A549 (cell line): ENCODE results near the gene BCOR.

Experiments used
- CTCF ChIP-seq: fragments of >200 bp; sonication (Bioruptor Twin); formaldehyde crosslinking; IDR thresholded peaks from 3 replicates; pipeline ENCODE4 v1.5.1; 2016
- HDAC2 ChIP-seq: fragments of 200-600 bp; sonication (generic); IDR thresholded peaks from 2 replicates; pipeline ENCODE4 v1.6.1; 2016
- POLR2A ChIP-seq: IDR thresholded peaks from 2 replicates; pipeline ENCODE4 v1.6.1; 2012; ENCODE audit warnings: mild to moderate bottlenecking, low read length
- REST ChIP-seq: fragments of 200-600 bp; sonication (generic); IDR thresholded peaks from 2 replicates; pipeline ENCODE4 v1.6.1; 2016; ENCODE audit warnings: antibody characterized with exemption, mild to moderate bottlenecking, moderate library complexity

GRCh38 chrX:40041915-40042314 is 55.8 kb downstream of the BCOR start:
- TF ChIP-seq POLR2A (no peak), REST (no peak), CTCF (no peak), HDAC2 (no peak)
